Measurements from ENCODE around the gene MEI1. TPM values are rescaled to one million over a fixed set of nuclear protein-coding genes. Genes with fewer than 3 reads are reported as not detected.

The MEI1 gene
- total and polyA plus RNA-seq, 4 experiments from 2014 or later = 79.2 to 286 (median 118) TPM

GRCh38 chr22:41676134-41676533 is 23.2 kb upstream of the MEI1 start:
- Mint-ChIP-seq H3K36me3 (peaks cover 49 to 63% of the 10 kb centered on the region in 2 donors), H3K27ac (no peak overlapping the region), H3K27me3 (no peaks in the 10 kb centered on the region), H3K4me1 (peaks cover 12 to 42% (median 24%) of the 10 kb centered on the region in 4 donors), H3K4me3 (no peak overlapping the region), H3K9me3 (no peaks in the 10 kb centered on the region)
- CTCF ChIA-PET (ENCODE audit: partially characterized antibody) = interaction anchor here (1.5 to 1.6 kb wide), 2 partner anchors 9 to 21 kb away, joined by 7 to 12 read pairs; no protein-coding TSS in a partner anchor
- Histone ChIP-seq H3K27ac (ENCODE audit: low read depth, low read length) (no peak overlapping the region), H3K4me1 (ENCODE audit: insufficient read depth, low read length) (peaks cover 8% of the 10 kb centered on the region), H3K9me3 (ENCODE audit: control insufficient read depth in 1 of 2, low read length in 2 of 2) (no peaks in the 10 kb centered on the region), H3K4me3 (ENCODE audit: low read length in 2 of 2) (no peak overlapping the region), H3K36me3 (ENCODE audit: insufficient read depth, low read length) (peaks cover 31% of the 10 kb centered on the region), H3K27me3 (ENCODE audit: insufficient read depth, low read length) (no peaks in the 10 kb centered on the region)
- POLR2A ChIA-PET (ENCODE audit: partially characterized antibody) = interaction anchor here (1.2 kb wide), 1 partner anchor 9 kb away, joined by 3 read pairs; no protein-coding TSS in a partner anchor
- DNase-seq = no peak
- intact Hi-C loops (cut with micrococcal nuclease) = no loop called here

- ChIA-PET CTCF (ENCODE audit: partially characterized antibody) (interaction anchor here (1.4 kb wide), 1 partner anchor 16 kb away, joined by 3 read pairs; no protein-coding TSS in a partner anchor), POLR2A (ENCODE audit: partially characterized antibody) (interaction anchor here (1.0 to 5.4 kb wide), 3 partner anchors 15 to 259 kb away, joined by 3 to 36 read pairs (median 3); partner anchors contain the start of gene PMM1)
- Histone ChIP-seq H3K27me3 (ENCODE audit: insufficient read depth, low read length) (no peaks in the 10 kb centered on the region), H3K27ac (ENCODE audit: low read depth, low read length) (peak overlapping the region; percentile 86), H3K4me1 (ENCODE audit: insufficient read depth, low read length) (peaks cover 42% of the 10 kb centered on the region), H3K9me3 (ENCODE audit: control insufficient read depth in 1 of 2, low read length in 2 of 2) (no peaks in the 10 kb centered on the region), H3K4me3 (ENCODE audit: low read length in 2 of 2) (peak overlapping the region in 1 of 2 donors; percentile 57), H3K36me3 (ENCODE audit: insufficient read depth, low read length) (peaks cover 13% of the 10 kb centered on the region)
- H3K4me3 Mint-ChIP-seq = peak overlapping the region; percentile 95 to 100 (median 98)
- peaks cover 30 to 45% of the 10 kb centered on the region in 2 donors for H3K36me3 Mint-ChIP-seq
- H3K27me3 Mint-ChIP-seq = no peaks in the 10 kb centered on the region
- intact Hi-C loops (cut with micrococcal nuclease) = loop anchor here (1.0 to 10.0 kb wide), 2 partner anchors 15 to 393 kb away; partner anchors contain the start of genes NAGA, PHETA2 and SMDT1
- peak overlapping the region; percentile 98 to 100 (median 99) for H3K27ac Mint-ChIP-seq
- peaks cover 0 to 3% (median 0%) of the 10 kb centered on the region in 8 donors for H3K9me3 Mint-ChIP-seq
- peaks cover 14 to 51% (median 33%) of the 10 kb centered on the region in 4 donors for H3K4me1 Mint-ChIP-seq
- no peak for DNase-seq
Observed at GRCh38 chr22:41681616-41682015, 17.7 kb upstream of the MEI1 start.

- peaks cover 27 to 41% of the 10 kb centered on the region in 2 donors for H3K36me3 Mint-ChIP-seq
- H3K4me3 ChIP-seq (ENCODE audit: low read length in 2 of 2) = peak overlapping the region; percentile 23 to 57
- peak; percentile 84 to 89 (median 85) for DNase-seq
- H3K4me3 Mint-ChIP-seq = peak overlapping the region; percentile 95 to 100 (median 98)
- H3K9me3 ChIP-seq (ENCODE audit: control insufficient read depth in 1 of 2, low read length in 2 of 2) = no peaks in the 10 kb centered on the region
- H3K27ac ChIP-seq (ENCODE audit: low read depth, low read length) = peak overlapping the region; percentile 86
- peaks cover 13% of the 10 kb centered on the region for H3K36me3 ChIP-seq (ENCODE audit: insufficient read depth, low read length)
- no peaks in the 10 kb centered on the region for H3K27me3 Mint-ChIP-seq
- intact Hi-C loops (cut with micrococcal nuclease) = loop anchor here (1.0 to 10.0 kb wide), 2 partner anchors 16 to 393 kb away; partner anchors contain the start of genes NAGA, PHETA2 and SMDT1
- ChIA-PET POLR2A (ENCODE audit: partially characterized antibody) (interaction anchor here (1.0 to 5.4 kb wide), 3 partner anchors 16 to 258 kb away, joined by 3 to 36 read pairs (median 3); partner anchors contain the start of gene PMM1), CTCF (ENCODE audit: partially characterized antibody) (interaction anchor here (1.4 kb wide), 1 partner anchor 15 kb away, joined by 3 read pairs; no protein-coding TSS in a partner anchor)
- H3K27ac Mint-ChIP-seq = peak overlapping the region; percentile 98 to 100 (median 99)
- peaks cover 48% of the 10 kb centered on the region for H3K4me1 ChIP-seq (ENCODE audit: insufficient read depth, low read length)
- peaks cover 15 to 54% (median 33%) of the 10 kb centered on the region in 4 donors for H3K4me1 Mint-ChIP-seq
- peaks cover 0 to 3% (median 0%) of the 10 kb centered on the region in 8 donors for H3K9me3 Mint-ChIP-seq
- no peaks in the 10 kb centered on the region for H3K27me3 ChIP-seq (ENCODE audit: insufficient read depth, low read length)
Observed at GRCh38 chr22:41682033-41682807, 17.1 kb upstream of the MEI1 start.

- Histone ChIP-seq H3K27ac (ENCODE audit: low read depth, low read length) (peak overlapping the region; percentile 86), H3K36me3 (ENCODE audit: insufficient read depth, low read length) (peaks cover 9% of the 10 kb centered on the region), H3K4me3 (ENCODE audit: low read length in 2 of 2) (peak overlapping the region in 1 of 2 donors; percentile 36), H3K27me3 (ENCODE audit: insufficient read depth, low read length) (no peaks in the 10 kb centered on the region), H3K4me1 (ENCODE audit: insufficient read depth, low read length) (peaks cover 56% of the 10 kb centered on the region), H3K9me3 (ENCODE audit: control insufficient read depth in 1 of 2, low read length in 2 of 2) (no peaks in the 10 kb centered on the region)
- POLR2A ChIA-PET (ENCODE audit: partially characterized antibody) = interaction anchor here (0.6 to 5.4 kb wide), 2 partner anchors 17 to 1437 kb away, joined by 3 to 36 read pairs; no protein-coding TSS in a partner anchor
- peaks cover 23 to 45% of the 10 kb centered on the region in 2 donors for H3K36me3 Mint-ChIP-seq
- peaks cover 19 to 57% (median 37%) of the 10 kb centered on the region in 4 donors for H3K4me1 Mint-ChIP-seq
- peak overlapping the region; percentile 98 to 100 (median 99) for H3K27ac Mint-ChIP-seq
- CTCF ChIA-PET (ENCODE audit: partially characterized antibody) = interaction anchor here (1.4 to 2.3 kb wide), 2 partner anchors 14 kb away, joined by 3 to 6 read pairs; no protein-coding TSS in a partner anchor
- peak overlapping the region; percentile 95 to 100 (median 98) for H3K4me3 Mint-ChIP-seq
- no peaks in the 10 kb centered on the region for H3K27me3 Mint-ChIP-seq
- no peak for DNase-seq
- peaks cover 0 to 3% (median 0%) of the 10 kb centered on the region in 8 donors for H3K9me3 Mint-ChIP-seq
- intact Hi-C loops (cut with micrococcal nuclease) = loop anchor here (10.0 kb wide), 1 partner anchor 392 kb away; the partner anchor contains the start of genes NAGA, PHETA2 and SMDT1
Observed at GRCh38 chr22:41683052-41683451, 16.3 kb upstream of the MEI1 start.

- ChIA-PET POLR2A (ENCODE audit: partially characterized antibody) (interaction anchor here (0.6 to 5.4 kb wide), 3 partner anchors 14 to 1438 kb away, joined by 3 to 36 read pairs (median 6); no protein-coding TSS in a partner anchor), CTCF (ENCODE audit: partially characterized antibody) (interaction anchor here (2.3 kb wide), 1 partner anchor 14 kb away, joined by 6 read pairs; no protein-coding TSS in a partner anchor)
- Histone ChIP-seq H3K36me3 (ENCODE audit: insufficient read depth, low read length) (peaks cover 3% of the 10 kb centered on the region), H3K27me3 (ENCODE audit: insufficient read depth, low read length) (no peaks in the 10 kb centered on the region), H3K4me3 (ENCODE audit: low read length in 2 of 2) (no peak overlapping the region), H3K27ac (ENCODE audit: low read depth, low read length) (no peak overlapping the region), H3K4me1 (ENCODE audit: insufficient read depth, low read length) (peaks cover 59% of the 10 kb centered on the region), H3K9me3 (ENCODE audit: control insufficient read depth in 1 of 2, low read length in 2 of 2) (no peaks in the 10 kb centered on the region)
- peaks cover 17 to 44% of the 10 kb centered on the region in 2 donors for H3K36me3 Mint-ChIP-seq
- peaks cover 19 to 57% (median 36%) of the 10 kb centered on the region in 4 donors for H3K4me1 Mint-ChIP-seq
- peaks cover 0 to 3% (median 0%) of the 10 kb centered on the region in 8 donors for H3K9me3 Mint-ChIP-seq
- intact Hi-C loops (cut with micrococcal nuclease) = loop anchor here (10.0 kb wide), 1 partner anchor 391 kb away; the partner anchor contains the start of genes NAGA, PHETA2 and SMDT1
- DNase-seq = no peak
- no peaks in the 10 kb centered on the region for H3K27me3 Mint-ChIP-seq
- peak overlapping the region in 6 of 7 donors; percentile 98 to 100 (median 99) for H3K27ac Mint-ChIP-seq
- peak overlapping the region in 4 of 8 donors; percentile 4 to 100 (median 98) for H3K4me3 Mint-ChIP-seq
Observed at GRCh38 chr22:41683616-41684015, 15.7 kb upstream of the MEI1 start.

GRCh38 chr22:41684194-41684593 is 15.1 kb upstream of the MEI1 start:
- H3K4me1 Mint-ChIP-seq = peaks cover 21 to 60% (median 39%) of the 10 kb centered on the region in 4 donors
- Histone ChIP-seq H3K4me1 (ENCODE audit: insufficient read depth, low read length) (peaks cover 59% of the 10 kb centered on the region), H3K9me3 (ENCODE audit: control insufficient read depth in 1 of 2, low read length in 2 of 2) (no peaks in the 10 kb centered on the region), H3K4me3 (ENCODE audit: low read length in 2 of 2) (no peak overlapping the region), H3K27ac (ENCODE audit: low read depth, low read length) (no peak overlapping the region), H3K36me3 (ENCODE audit: insufficient read depth, low read length) (no peaks in the 10 kb centered on the region), H3K27me3 (ENCODE audit: insufficient read depth, low read length) (no peaks in the 10 kb centered on the region)
- CTCF ChIA-PET (ENCODE audit: partially characterized antibody) = interaction anchor here (2.3 kb wide), 1 partner anchor 13 kb away, joined by 6 read pairs; no protein-coding TSS in a partner anchor
- H3K27me3 Mint-ChIP-seq = no peaks in the 10 kb centered on the region
- peaks cover 16 to 45% of the 10 kb centered on the region in 2 donors for H3K36me3 Mint-ChIP-seq
- DNase-seq = no peak
- POLR2A ChIA-PET (ENCODE audit: partially characterized antibody) = interaction anchor here (1.5 kb wide), 1 partner anchor 13 kb away, joined by 6 read pairs; no protein-coding TSS in a partner anchor
- peak overlapping the region; percentile 47 to 99 (median 85) for H3K27ac Mint-ChIP-seq
- peaks cover 0 to 3% (median 0%) of the 10 kb centered on the region in 8 donors for H3K9me3 Mint-ChIP-seq
- peak overlapping the region in 2 of 8 donors; percentile 3 to 45 for H3K4me3 Mint-ChIP-seq
- intact Hi-C loops (cut with micrococcal nuclease) = loop anchor here (10.0 kb wide), 1 partner anchor 391 kb away; the partner anchor contains the start of genes NAGA, PHETA2 and SMDT1
